ENCODE results near the gene HK1.
A peak's percentile ranks its signal among the peaks of the same experiment; 100 is the strongest.

The HK1 gene

GRCh38 chr10:69278446-69278963 is at the start of gene HK1:
TSS of gene HK1 (plus strand) at chr10:69278496.
- no peaks in the 10 kb centered on the region for H3K9me3 Mint-ChIP-seq
- no peak within 1 kb of the TSS for H3K27ac Mint-ChIP-seq
- H3K4me3 Mint-ChIP-seq: no peak within 1 kb of the TSS
- DNase-seq (ENCODE audit: low spot score in 2 of 2) (no peak), ATAC-seq (no peak)
- no peaks in the 10 kb centered on the region for H3K36me3 Mint-ChIP-seq
- H3K4me1 Mint-ChIP-seq: no peaks in the 10 kb centered on the region

GRCh38 chr10:69229616-69229916 is 48.7 kb upstream of the HK1 start:
- H3K27ac Mint-ChIP-seq: peak overlapping the region; percentile 92
- H3K4me1 Mint-ChIP-seq: peaks cover 74% of the 10 kb centered on the region
- H3K4me3 Mint-ChIP-seq: peak overlapping the region; percentile 92
- ATAC-seq: no peak
- peaks cover 8% of the 10 kb centered on the region for H3K36me3 Mint-ChIP-seq
- no peak for DNase-seq (ENCODE audit: low spot score in 2 of 2)
- no peaks in the 10 kb centered on the region for H3K9me3 Mint-ChIP-seq

- H3K4me3 Mint-ChIP-seq: peak overlapping the region; percentile 92
- DNase-seq (ENCODE audit: low spot score in 2 of 2): no peak
- H3K4me1 Mint-ChIP-seq: peaks cover 68% of the 10 kb centered on the region
- peaks cover 8% of the 10 kb centered on the region for H3K36me3 Mint-ChIP-seq
- H3K9me3 Mint-ChIP-seq: no peaks in the 10 kb centered on the region
- peak overlapping the region; percentile 92 for H3K27ac Mint-ChIP-seq
- no peak for ATAC-seq
Measured at GRCh38 chr10:69230128-69230527, 48.2 kb upstream of the HK1 start.

- ATAC-seq (no peak), DNase-seq (ENCODE audit: low spot score in 2 of 2) (no peak)
- Mint-ChIP-seq H3K4me1 (peaks cover 57% of the 10 kb centered on the region), H3K9me3 (no peaks in the 10 kb centered on the region), H3K4me3 (no peak overlapping the region), H3K27ac (peak overlapping the region; percentile 8), H3K36me3 (peaks cover 8% of the 10 kb centered on the region)
Measured at GRCh38 chr10:69232252-69232651, 46.0 kb upstream of the HK1 start.

GRCh38 chr10:69232736-69233480 is 45.4 kb upstream of the HK1 start:
- Mint-ChIP-seq H3K27ac (peak overlapping the region; percentile 8), H3K36me3 (peaks cover 8% of the 10 kb centered on the region), H3K9me3 (no peaks in the 10 kb centered on the region), H3K4me3 (no peak overlapping the region), H3K4me1 (peaks cover 57% of the 10 kb centered on the region)
- DNase-seq (ENCODE audit: low spot score in 2 of 2): no peak
- ATAC-seq: no peak

- peaks cover 42% of the 10 kb centered on the region for H3K4me1 Mint-ChIP-seq
- ATAC-seq (no peak), DNase-seq (ENCODE audit: low spot score in 2 of 2) (no peak)
- H3K9me3 Mint-ChIP-seq: no peaks in the 10 kb centered on the region
- H3K27ac Mint-ChIP-seq: no peak overlapping the region
- no peak overlapping the region for H3K4me3 Mint-ChIP-seq
- H3K36me3 Mint-ChIP-seq: no peaks in the 10 kb centered on the region
Measured at GRCh38 chr10:69234447-69234846, 43.8 kb upstream of the HK1 start.

- Mint-ChIP-seq H3K4me3 (no peak overlapping the region), H3K4me1 (peaks cover 21% of the 10 kb centered on the region), H3K27ac (no peak overlapping the region), H3K9me3 (no peaks in the 10 kb centered on the region), H3K36me3 (no peaks in the 10 kb centered on the region)
- peak; percentile 90 to 94 for DNase-seq (ENCODE audit: low spot score in 2 of 2)
- ATAC-seq: peak; percentile 97
Measured at GRCh38 chr10:69237528-69238159, 40.7 kb upstream of the HK1 start.

GRCh38 chr10:69239136-69239535 is 39.2 kb upstream of the HK1 start:
- no peaks in the 10 kb centered on the region for H3K9me3 Mint-ChIP-seq

GRCh38 chr10:69239816-69240434 is 38.4 kb upstream of the HK1 start:
- H3K36me3 Mint-ChIP-seq: no peaks in the 10 kb centered on the region
- ATAC-seq: no peak
- no peak for DNase-seq (ENCODE audit: low spot score in 2 of 2)

More at GRCh38 chr10:69239136-69239535, 39.2 kb upstream of the HK1 start:
- DNase-seq (ENCODE audit: low spot score in 2 of 2): no peak
- no peak overlapping the region for H3K27ac Mint-ChIP-seq
- H3K4me1 Mint-ChIP-seq: peaks cover 13% of the 10 kb centered on the region
- no peaks in the 10 kb centered on the region for H3K36me3 Mint-ChIP-seq
- H3K4me3 Mint-ChIP-seq: no peak overlapping the region
- no peak for ATAC-seq

GRCh38 chr10:69240455-69240854 is 37.8 kb upstream of the HK1 start:
- DNase-seq (ENCODE audit: low spot score in 2 of 2) (no peak), ATAC-seq (no peak)
- H3K36me3 Mint-ChIP-seq: no peaks in the 10 kb centered on the region
- H3K9me3 Mint-ChIP-seq: no peaks in the 10 kb centered on the region
- H3K4me1 Mint-ChIP-seq: peaks cover 13% of the 10 kb centered on the region
- no peak overlapping the region for H3K4me3 Mint-ChIP-seq
- peak overlapping the region; percentile 30 for H3K27ac Mint-ChIP-seq

More at GRCh38 chr10:69239816-69240434, 38.4 kb upstream of the HK1 start:
- Mint-ChIP-seq H3K27ac (no peak overlapping the region), H3K4me1 (peaks cover 13% of the 10 kb centered on the region), H3K9me3 (no peaks in the 10 kb centered on the region), H3K4me3 (no peak overlapping the region)

GRCh38 chr10:69241575-69241974 is 36.7 kb upstream of the HK1 start:
- Mint-ChIP-seq H3K4me1 (peaks cover 13% of the 10 kb centered on the region), H3K27ac (no peak overlapping the region), H3K36me3 (no peaks in the 10 kb centered on the region), H3K4me3 (no peak overlapping the region), H3K9me3 (no peaks in the 10 kb centered on the region)
- DNase-seq (ENCODE audit: low spot score in 2 of 2) (no peak), ATAC-seq (no peak)

- H3K4me1 Mint-ChIP-seq: peaks cover 13% of the 10 kb centered on the region
- H3K27ac Mint-ChIP-seq: no peak overlapping the region
- ATAC-seq (no peak), DNase-seq (ENCODE audit: low spot score in 2 of 2) (no peak)
- H3K4me3 Mint-ChIP-seq: no peak overlapping the region
- H3K9me3 Mint-ChIP-seq: no peaks in the 10 kb centered on the region
- no peaks in the 10 kb centered on the region for H3K36me3 Mint-ChIP-seq
Measured at GRCh38 chr10:69242040-69242851, 36.0 kb upstream of the HK1 start.

- DNase-seq (ENCODE audit: low spot score in 2 of 2) (no peak), ATAC-seq (no peak)
- H3K36me3 Mint-ChIP-seq: no peaks in the 10 kb centered on the region
- no peak overlapping the region for H3K4me3 Mint-ChIP-seq
- H3K9me3 Mint-ChIP-seq: no peaks in the 10 kb centered on the region
- no peak overlapping the region for H3K27ac Mint-ChIP-seq
- peaks cover 7% of the 10 kb centered on the region for H3K4me1 Mint-ChIP-seq
Measured at GRCh38 chr10:69242852-69243212, 35.5 kb upstream of the HK1 start.

GRCh38 chr10:69243817-69244216 is 34.5 kb upstream of the HK1 start:
- ATAC-seq: no peak
- H3K27ac Mint-ChIP-seq: no peak overlapping the region
- peaks cover 6% of the 10 kb centered on the region for H3K4me1 Mint-ChIP-seq
- DNase-seq (ENCODE audit: low spot score in 2 of 2): no peak
- no peaks in the 10 kb centered on the region for H3K9me3 Mint-ChIP-seq
- no peak overlapping the region for H3K4me3 Mint-ChIP-seq
- H3K36me3 Mint-ChIP-seq: no peaks in the 10 kb centered on the region

- ATAC-seq: peak; percentile 13
Measured at GRCh38 chr10:69246036-69246435, 32.3 kb upstream of the HK1 start.

More at GRCh38 chr10:69246036-69246435, 32.3 kb upstream of the HK1 start:
- Mint-ChIP-seq H3K4me3 (no peak overlapping the region), H3K27ac (no peak overlapping the region), H3K4me1 (peaks cover under 1% of the 10 kb centered on the region), H3K36me3 (no peaks in the 10 kb centered on the region), H3K9me3 (no peaks in the 10 kb centered on the region)
- no peak for DNase-seq (ENCODE audit: low spot score in 2 of 2)
